HFFc6 (cell line): ENCODE results near the gene SEC14L2. TPM values are rescaled to one million over a fixed set of nuclear protein-coding genes. Genes with fewer than 3 reads are reported as not detected.
A peak's percentile ranks its signal among the peaks of the same experiment; 100 is the strongest.

Experiments
- DNase-seq: peaks from one replicate; pipeline ENCODE4 v3.0.0-alpha.2; 2018
- H3K27ac Mint-ChIP-seq: 2 replicates; pipeline ENCODE4 v1.8.0; 2020; ENCODE audit warnings: mild to moderate bottlenecking, mixed read lengths
- H3K27me3 Mint-ChIP-seq: 2 replicates; pipeline ENCODE4 v1.8.0; 2021; ENCODE audit warnings: mild to moderate bottlenecking, moderate library complexity, mixed read lengths; ENCODE audit not compliant: insufficient read depth
- H3K36me3 Mint-ChIP-seq: 2 replicates; pipeline ENCODE4 v1.8.0; 2021; ENCODE audit warnings: low read depth, mixed read lengths
- H3K4me1 Mint-ChIP-seq: 2 replicates; pipeline ENCODE4 v1.8.0; 2020; ENCODE audit warnings: low read depth, mixed read lengths
- H3K4me3 Mint-ChIP-seq: 2 replicates; pipeline ENCODE4 v1.8.0; 2020; ENCODE audit warnings: mild to moderate bottlenecking, moderate library complexity, mixed read lengths
- H3K9me3 Mint-ChIP-seq: 2 replicates; pipeline ENCODE4 v1.8.0; 2020; ENCODE audit warnings: mild to moderate bottlenecking, mixed read lengths
- CTCF ChIP-seq: fragments of 200-600 bp; sonication (generic); IDR thresholded peaks from 2 replicates; pipeline ENCODE4 v1.5.0; 2021; ENCODE audit warnings: antibody characterized with exemption, mild to moderate bottlenecking
- total RNA-seq, 6 experiments: library from RNA; stranded (reverse); fragmentation: NEBNext Ultra II Directional; extraction: Animal tissue kit (Norgen Biotek cat#: 25700); gene quantifications; 2 replicates in 1 of 6; 3 replicates in 5 of 6; pipeline ENCODE4 v1.2.3, GENCODE V29; 2021

Gene SEC14L2
- total RNA-seq, 6 experiments from 2014 or later: 18.4 to 24.0 (median 22.8) TPM

GRCh38 chr22:30416837-30417236, 20.0 kb downstream of the SEC14L2 start:
- Mint-ChIP-seq H3K4me3 (no peak overlapping the region), H3K4me1 (peaks cover 70% of the 10 kb centered on the region), H3K9me3 (no peaks in the 10 kb centered on the region), H3K36me3 (peaks cover 44% of the 10 kb centered on the region), H3K27ac (peak overlapping the region; percentile 80), H3K27me3 (peaks cover under 1% of the 10 kb centered on the region)
- DNase-seq: no peak
- no peak for TF ChIP-seq CTCF

- peaks cover 27% of the 10 kb centered on the region for H3K36me3 Mint-ChIP-seq
- H3K4me3 Mint-ChIP-seq: peak overlapping the region; percentile 57
- H3K27me3 Mint-ChIP-seq: peaks cover 3% of the 10 kb centered on the region
- H3K4me1 Mint-ChIP-seq: peaks cover 68% of the 10 kb centered on the region
- no peaks in the 10 kb centered on the region for H3K9me3 Mint-ChIP-seq
- H3K27ac Mint-ChIP-seq: peak overlapping the region; percentile 94
- TF ChIP-seq CTCF: no peak
- peak; percentile 79 for DNase-seq
These were observed 23.7 kb downstream of the SEC14L2 start for GRCh38 chr22:30420347-30421125.

GRCh38 chr22:30421695-30422480, 25.1 kb downstream of the SEC14L2 start:
- Mint-ChIP-seq H3K9me3 (no peaks in the 10 kb centered on the region), H3K36me3 (peaks cover 14% of the 10 kb centered on the region), H3K27me3 (peaks cover 3% of the 10 kb centered on the region), H3K4me3 (peak overlapping the region; percentile 96), H3K4me1 (peaks cover 67% of the 10 kb centered on the region), H3K27ac (peak overlapping the region; percentile 94)
- no peak for TF ChIP-seq CTCF
- no peak for DNase-seq

- Mint-ChIP-seq H3K4me3 (peak overlapping the region; percentile 96), H3K27ac (peak overlapping the region; percentile 94), H3K9me3 (no peaks in the 10 kb centered on the region), H3K27me3 (peaks cover 3% of the 10 kb centered on the region), H3K36me3 (peaks cover 16% of the 10 kb centered on the region), H3K4me1 (peaks cover 67% of the 10 kb centered on the region)
- DNase-seq: peak; percentile 94
- TF ChIP-seq CTCF: peak; percentile 21; the same call in 1 of the 2 replicates
These were observed 25.9 kb downstream of the SEC14L2 start for GRCh38 chr22:30422481-30423300.

GRCh38 chr22:30423301-30423958, 26.6 kb downstream of the SEC14L2 start:
- H3K4me3 Mint-ChIP-seq: peak overlapping the region; percentile 96
- H3K27me3 Mint-ChIP-seq: peaks cover 3% of the 10 kb centered on the region
- DNase-seq: no peak
- TF ChIP-seq CTCF: peak; percentile 26; the same call in 1 of the 2 replicates
- H3K4me1 Mint-ChIP-seq: peaks cover 67% of the 10 kb centered on the region
- H3K9me3 Mint-ChIP-seq: no peaks in the 10 kb centered on the region
- H3K36me3 Mint-ChIP-seq: peaks cover 20% of the 10 kb centered on the region
- H3K27ac Mint-ChIP-seq: peak overlapping the region; percentile 94
